ENCODE measurements around the gene ZNF770.

DNA sequence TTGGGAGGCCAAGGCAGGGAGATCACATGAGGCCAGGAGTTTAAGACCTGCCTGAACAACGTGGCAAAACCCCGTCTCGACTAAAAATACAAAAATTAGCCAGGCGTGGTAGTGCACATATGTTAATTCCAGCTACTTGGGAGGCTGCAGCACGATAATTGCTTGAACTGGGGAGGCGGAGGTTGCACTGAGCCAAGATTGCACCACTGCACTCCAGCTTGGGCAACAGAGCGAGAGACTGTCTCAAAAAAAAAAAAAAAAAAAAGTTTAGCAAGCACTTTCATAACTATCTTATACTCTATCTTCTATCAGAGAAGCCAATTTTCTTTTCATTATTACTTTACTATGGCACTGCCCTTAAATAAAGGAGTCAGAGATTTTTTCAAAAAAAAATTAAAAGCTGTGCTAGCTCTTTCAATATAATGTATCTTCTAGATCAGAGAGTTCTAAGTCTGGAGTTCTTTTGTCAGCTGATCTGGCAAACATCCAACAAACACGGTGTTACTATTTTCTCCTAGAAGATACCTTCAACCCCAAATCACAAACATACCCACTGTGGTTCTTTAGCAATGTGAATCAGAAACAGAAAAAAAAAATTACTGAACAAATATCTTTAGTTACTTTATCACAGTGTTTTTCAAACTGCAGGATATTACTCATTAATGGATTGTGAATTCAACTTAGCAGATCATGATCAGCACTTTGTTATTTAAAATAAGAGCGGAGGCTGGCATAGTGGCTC, 3.0 kb downstream of the ZNF770 start:
- TF ChIP-seq WT1 (tag by site-specific recombination; IDR thresholded peaks at IDR 0.05) (no peak), ZNF335 (tag by site-specific recombination; conservative IDR thresholded peaks at IDR 0.05) (no peak), ZNF239 (tag by site-specific recombination; IDR thresholded peaks at IDR 0.05) (no peak), ZNF654 (tag by site-specific recombination; IDR thresholded peaks at IDR 0.05; ENCODE audit: low read depth) (no peak), KLF8 (tag by site-specific recombination; IDR thresholded peaks at IDR 0.05) (no peak), YY1 (tag by site-specific recombination; IDR thresholded peaks at IDR 0.05) (no peak), SCRT1 (tag by site-specific recombination; IDR thresholded peaks at IDR 0.05; ENCODE audit: borderline replicate concordance) (no peak), HOXA7 (CRISPR knock-in tag; IDR thresholded peaks at IDR 0.05; ENCODE audit: borderline replicate concordance) (no peak), ZNF174 (tag by site-specific recombination; IDR thresholded peaks at IDR 0.05) (no peak)
- TF ChIP-seq, protein P1, sequence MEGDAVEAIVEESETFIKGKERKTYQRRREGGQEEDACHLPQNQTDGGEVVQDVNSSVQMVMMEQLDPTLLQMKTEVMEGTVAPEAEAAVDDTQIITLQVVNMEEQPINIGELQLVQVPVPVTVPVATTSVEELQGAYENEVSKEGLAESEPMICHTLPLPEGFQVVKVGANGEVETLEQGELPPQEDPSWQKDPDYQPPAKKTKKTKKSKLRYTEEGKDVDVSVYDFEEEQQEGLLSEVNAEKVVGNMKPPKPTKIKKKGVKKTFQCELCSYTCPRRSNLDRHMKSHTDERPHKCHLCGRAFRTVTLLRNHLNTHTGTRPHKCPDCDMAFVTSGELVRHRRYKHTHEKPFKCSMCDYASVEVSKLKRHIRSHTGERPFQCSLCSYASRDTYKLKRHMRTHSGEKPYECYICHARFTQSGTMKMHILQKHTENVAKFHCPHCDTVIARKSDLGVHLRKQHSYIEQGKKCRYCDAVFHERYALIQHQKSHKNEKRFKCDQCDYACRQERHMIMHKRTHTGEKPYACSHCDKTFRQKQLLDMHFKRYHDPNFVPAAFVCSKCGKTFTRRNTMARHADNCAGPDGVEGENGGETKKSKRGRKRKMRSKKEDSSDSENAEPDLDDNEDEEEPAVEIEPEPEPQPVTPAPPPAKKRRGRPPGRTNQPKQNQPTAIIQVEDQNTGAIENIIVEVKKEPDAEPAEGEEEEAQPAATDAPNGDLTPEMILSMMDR (tag by site-specific recombination; IDR thresholded peaks at IDR 0.05), result no peak
- TF ChIP-seq, protein P2, sequence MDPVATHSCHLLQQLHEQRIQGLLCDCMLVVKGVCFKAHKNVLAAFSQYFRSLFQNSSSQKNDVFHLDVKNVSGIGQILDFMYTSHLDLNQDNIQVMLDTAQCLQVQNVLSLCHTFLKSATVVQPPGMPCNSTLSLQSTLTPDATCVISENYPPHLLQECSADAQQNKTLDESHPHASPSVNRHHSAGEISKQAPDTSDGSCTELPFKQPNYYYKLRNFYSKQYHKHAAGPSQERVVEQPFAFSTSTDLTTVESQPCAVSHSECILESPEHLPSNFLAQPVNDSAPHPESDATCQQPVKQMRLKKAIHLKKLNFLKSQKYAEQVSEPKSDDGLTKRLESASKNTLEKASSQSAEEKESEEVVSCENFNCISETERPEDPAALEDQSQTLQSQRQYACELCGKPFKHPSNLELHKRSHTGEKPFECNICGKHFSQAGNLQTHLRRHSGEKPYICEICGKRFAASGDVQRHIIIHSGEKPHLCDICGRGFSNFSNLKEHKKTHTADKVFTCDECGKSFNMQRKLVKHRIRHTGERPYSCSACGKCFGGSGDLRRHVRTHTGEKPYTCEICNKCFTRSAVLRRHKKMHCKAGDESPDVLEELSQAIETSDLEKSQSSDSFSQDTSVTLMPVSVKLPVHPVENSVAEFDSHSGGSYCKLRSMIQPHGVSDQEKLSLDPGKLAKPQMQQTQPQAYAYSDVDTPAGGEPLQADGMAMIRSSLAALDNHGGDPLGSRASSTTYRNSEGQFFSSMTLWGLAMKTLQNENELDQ (tag by site-specific recombination; IDR thresholded peaks at IDR 0.05; ENCODE audit: low read depth), result no peak
- TF ChIP-seq, protein P3, sequence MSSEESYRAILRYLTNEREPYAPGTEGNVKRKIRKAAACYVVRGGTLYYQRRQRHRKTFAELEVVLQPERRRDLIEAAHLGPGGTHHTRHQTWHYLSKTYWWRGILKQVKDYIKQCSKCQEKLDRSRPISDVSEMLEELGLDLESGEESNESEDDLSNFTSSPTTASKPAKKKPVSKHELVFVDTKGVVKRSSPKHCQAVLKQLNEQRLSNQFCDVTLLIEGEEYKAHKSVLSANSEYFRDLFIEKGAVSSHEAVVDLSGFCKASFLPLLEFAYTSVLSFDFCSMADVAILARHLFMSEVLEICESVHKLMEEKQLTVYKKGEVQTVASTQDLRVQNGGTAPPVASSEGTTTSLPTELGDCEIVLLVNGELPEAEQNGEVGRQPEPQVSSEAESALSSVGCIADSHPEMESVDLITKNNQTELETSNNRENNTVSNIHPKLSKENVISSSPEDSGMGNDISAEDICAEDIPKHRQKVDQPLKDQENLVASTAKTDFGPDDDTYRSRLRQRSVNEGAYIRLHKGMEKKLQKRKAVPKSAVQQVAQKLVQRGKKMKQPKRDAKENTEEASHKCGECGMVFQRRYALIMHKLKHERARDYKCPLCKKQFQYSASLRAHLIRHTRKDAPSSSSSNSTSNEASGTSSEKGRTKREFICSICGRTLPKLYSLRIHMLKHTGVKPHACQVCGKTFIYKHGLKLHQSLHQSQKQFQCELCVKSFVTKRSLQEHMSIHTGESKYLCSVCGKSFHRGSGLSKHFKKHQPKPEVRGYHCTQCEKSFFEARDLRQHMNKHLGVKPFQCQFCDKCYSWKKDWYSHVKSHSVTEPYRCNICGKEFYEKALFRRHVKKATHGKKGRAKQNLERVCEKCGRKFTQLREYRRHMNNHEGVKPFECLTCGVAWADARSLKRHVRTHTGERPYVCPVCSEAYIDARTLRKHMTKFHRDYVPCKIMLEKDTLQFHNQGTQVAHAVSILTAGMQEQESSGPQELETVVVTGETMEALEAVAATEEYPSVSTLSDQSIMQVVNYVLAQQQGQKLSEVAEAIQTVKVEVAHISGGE (tag by site-specific recombination; conservative IDR thresholded peaks at IDR 0.05; ENCODE audit: low read depth), result no peak
- TF ChIP-seq, protein P4, sequence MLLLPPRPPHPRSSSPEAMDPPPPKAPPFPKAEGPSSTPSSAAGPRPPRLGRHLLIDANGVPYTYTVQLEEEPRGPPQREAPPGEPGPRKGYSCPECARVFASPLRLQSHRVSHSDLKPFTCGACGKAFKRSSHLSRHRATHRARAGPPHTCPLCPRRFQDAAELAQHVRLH (tag by site-specific recombination; IDR thresholded peaks at IDR 0.05), result no peak
- TF ChIP-seq, protein P5, sequence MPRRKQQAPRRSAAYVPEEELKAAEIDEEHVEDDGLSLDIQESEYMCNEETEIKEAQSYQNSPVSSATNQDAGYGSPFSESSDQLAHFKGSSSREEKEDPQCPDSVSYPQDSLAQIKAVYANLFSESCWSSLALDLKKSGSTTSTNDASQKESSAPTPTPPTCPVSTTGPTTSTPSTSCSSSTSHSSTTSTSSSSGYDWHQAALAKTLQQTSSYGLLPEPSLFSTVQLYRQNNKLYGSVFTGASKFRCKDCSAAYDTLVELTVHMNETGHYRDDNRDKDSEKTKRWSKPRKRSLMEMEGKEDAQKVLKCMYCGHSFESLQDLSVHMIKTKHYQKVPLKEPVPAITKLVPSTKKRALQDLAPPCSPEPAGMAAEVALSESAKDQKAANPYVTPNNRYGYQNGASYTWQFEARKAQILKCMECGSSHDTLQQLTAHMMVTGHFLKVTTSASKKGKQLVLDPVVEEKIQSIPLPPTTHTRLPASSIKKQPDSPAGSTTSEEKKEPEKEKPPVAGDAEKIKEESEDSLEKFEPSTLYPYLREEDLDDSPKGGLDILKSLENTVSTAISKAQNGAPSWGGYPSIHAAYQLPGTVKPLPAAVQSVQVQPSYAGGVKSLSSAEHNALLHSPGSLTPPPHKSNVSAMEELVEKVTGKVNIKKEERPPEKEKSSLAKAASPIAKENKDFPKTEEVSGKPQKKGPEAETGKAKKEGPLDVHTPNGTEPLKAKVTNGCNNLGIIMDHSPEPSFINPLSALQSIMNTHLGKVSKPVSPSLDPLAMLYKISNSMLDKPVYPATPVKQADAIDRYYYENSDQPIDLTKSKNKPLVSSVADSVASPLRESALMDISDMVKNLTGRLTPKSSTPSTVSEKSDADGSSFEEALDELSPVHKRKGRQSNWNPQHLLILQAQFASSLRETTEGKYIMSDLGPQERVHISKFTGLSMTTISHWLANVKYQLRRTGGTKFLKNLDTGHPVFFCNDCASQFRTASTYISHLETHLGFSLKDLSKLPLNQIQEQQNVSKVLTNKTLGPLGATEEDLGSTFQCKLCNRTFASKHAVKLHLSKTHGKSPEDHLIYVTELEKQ (tag by site-specific recombination; IDR thresholded peaks at IDR 0.05; ENCODE audit: borderline replicate concordance), result no peak
